Neural cell (in vitro differentiated cells): ENCODE data around the gene SPATA13. TPM values are rescaled to one million over a fixed set of nuclear protein-coding genes. Genes with fewer than 3 reads are reported as not detected.

Source experiments
- H2AFZ ChIP-seq: fragments of 200-600, 300-800 bp; sonication (generic), shearing (Covaris generic); 2 replicates; pipeline ENCODE4 v1.6.0; 2014; ENCODE audit warnings: low read depth, mild to moderate bottlenecking, antibody characterized with exemption, low read length, moderate library complexity
- H3F3A ChIP-seq: fragments of 200-600 bp; shearing (Covaris generic); 2 replicates; pipeline ENCODE4 v1.6.1; 2016; ENCODE audit warnings: mild to moderate bottlenecking, moderate library complexity, mixed read lengths, antibody characterized with exemption, low read length; ENCODE audit not compliant: insufficient read depth, poor library complexity, severe bottlenecking
- H3K27ac ChIP-seq: fragments of 200-600, 300-800 bp; sonication (generic), shearing (Covaris generic); 2 replicates; pipeline ENCODE4 v1.5.1; 2014; ENCODE audit warnings: mild to moderate bottlenecking, low read length, moderate library complexity
- H3K27me3 ChIP-seq: fragments of 300-800, 200-600 bp; sonication (generic), shearing (Covaris generic); 2 replicates; pipeline ENCODE4 v1.6.0; 2014; ENCODE audit warnings: mild to moderate bottlenecking, low read depth, low read length, moderate library complexity; ENCODE audit not compliant: insufficient read depth
- H3K36me3 ChIP-seq: fragments of 300-800, 200-600 bp; sonication (generic), shearing (Covaris generic); 2 replicates; pipeline ENCODE4 v1.5.1; 2014; ENCODE audit warnings: mild to moderate bottlenecking, antibody characterized with exemption, low read length, moderate library complexity; ENCODE audit not compliant: insufficient read depth
- H3K4me2 ChIP-seq: fragments of 300-800, 200-600 bp; sonication (generic), shearing (Covaris generic); 2 replicates; pipeline ENCODE4 v1.6.0; 2014; ENCODE audit warnings: mild to moderate bottlenecking, low read length
- H3K4me3 ChIP-seq: fragments of 300-800, 200-600 bp; sonication (generic), shearing (Covaris generic); 2 replicates; pipeline ENCODE4 v1.5.1; 2014; ENCODE audit warnings: mild to moderate bottlenecking, low read length, moderate library complexity
- H3K79me2 ChIP-seq: fragments of 200-600 bp; shearing (Covaris generic); replicated peaks from 2 replicates; pipeline ENCODE4 v1.6.0; 2014; ENCODE audit warnings: mild to moderate bottlenecking, low read length, moderate library complexity; ENCODE audit not compliant: insufficient read depth
- H3K9ac ChIP-seq: fragments of 300-800, 200-600 bp; sonication (generic), shearing (Covaris generic); 2 replicates; pipeline ENCODE4 v1.6.1; 2016; ENCODE audit warnings: mild to moderate bottlenecking, low read length, mixed read lengths
- H3K9me2 ChIP-seq: fragments of 200-600 bp; shearing (Covaris generic); 2 replicates; pipeline ENCODE4 v1.6.1; 2016; ENCODE audit warnings: mild to moderate bottlenecking, low read length, mixed read lengths; ENCODE audit not compliant: insufficient read depth
- H3K9me3 ChIP-seq: fragments of 200-600, 300-800 bp; sonication (generic), shearing (Covaris generic); 2 replicates; pipeline ENCODE4 v1.6.1; 2016; ENCODE audit warnings: mild to moderate bottlenecking, mixed run types, low read length, moderate library complexity, mixed read lengths
- H4K20me1 ChIP-seq: fragments of 200-600 bp; shearing (Covaris generic); 2 replicates; pipeline ENCODE4 v1.6.1; 2016; ENCODE audit warnings: mild to moderate bottlenecking, mixed run types; ENCODE audit not compliant: insufficient read depth
- EZH2 ChIP-seq: fragments of 200-600, 300-800 bp; shearing (Covaris generic), sonication (generic); IDR thresholded peaks from 2 replicates; pipeline ENCODE4 v1.6.1; 2014; ENCODE audit warnings: antibody characterized with exemption, low read length, borderline replicate concordance, mild to moderate bottlenecking; ENCODE audit not compliant: insufficient read depth, poor library complexity, severe bottlenecking
- MXI1 ChIP-seq: fragments of 450-650 bp; conservative IDR thresholded peaks from 2 replicates; pipeline ENCODE4 v1.6.1; 2014; ENCODE audit warnings: antibody characterized with exemption, mild to moderate bottlenecking; ENCODE audit not compliant: poor library complexity, severe bottlenecking
- REST ChIP-seq: IDR thresholded peaks from 2 replicates; pipeline ENCODE4 v1.6.1; 2012; ENCODE audit warnings: borderline replicate concordance
- SMC3 ChIP-seq: fragments of 450-650 bp; conservative IDR thresholded peaks from 2 replicates; pipeline ENCODE4 v1.6.1; 2014; ENCODE audit warnings: antibody characterized with exemption, mild to moderate bottlenecking, moderate library complexity; ENCODE audit not compliant: poor library complexity
- TAF1 ChIP-seq: IDR thresholded peaks from 2 replicates; pipeline ENCODE4 v1.6.1; 2012; ENCODE audit warnings: low read depth
- polyA plus RNA-seq: library from polyadenylated mRNA; depleted of rRNA; stranded (reverse); fragments of >200 nt; gene quantifications from 2 replicates; pipeline ENCODE4 v1.2.3, GENCODE V29; 2014
- TF ChIP-seq, protein P1 (sequence below): fragments of 450-650 bp; IDR thresholded peaks from 2 replicates; pipeline ENCODE4 v1.5.1; 2014; ENCODE audit warnings: antibody characterized with exemption, mild to moderate bottlenecking, moderate library complexity; ENCODE audit not compliant: poor library complexity, severe bottlenecking

The SPATA13 gene
- polyA plus RNA-seq, 1 donor from 2014 or later: 15.5 TPM

DNA sequence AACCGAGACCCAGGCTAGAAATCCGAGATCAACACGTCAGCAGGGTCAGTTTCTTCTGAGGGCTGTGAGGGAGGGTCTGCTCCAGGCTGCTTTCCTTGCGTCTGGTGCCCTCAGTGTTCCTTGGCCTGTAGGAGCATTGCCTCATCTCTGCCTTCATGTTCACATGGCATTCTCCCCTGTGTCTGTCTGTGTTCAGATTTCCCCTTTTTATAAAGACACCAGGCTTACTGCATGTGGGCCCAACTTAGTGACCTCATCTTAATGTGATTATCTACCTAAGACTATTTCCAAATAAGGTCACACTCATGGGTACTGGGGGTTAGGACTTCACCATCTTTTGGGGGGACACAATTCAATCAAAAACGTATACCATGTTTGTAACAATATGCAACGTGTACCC lies 91.6 kb downstream of the SPATA13 start:
- Histone ChIP-seq H3K27me3 (no peaks in the 10 kb centered on the region), H3F3A (no peaks in the 10 kb centered on the region), H3K9me3 (no peaks in the 10 kb centered on the region), H3K36me3 (no peaks in the 10 kb centered on the region), H3K4me2 (no peak overlapping the region), H3K9ac (no peak overlapping the region), H3K27ac (no peak overlapping the region), H2AFZ (no peak overlapping the region), H3K9me2 (no peaks in the 10 kb centered on the region), H4K20me1 (no peaks in the 10 kb centered on the region), H3K4me3 (no peak overlapping the region), H3K79me2 (no peaks in the 10 kb centered on the region)
- TF ChIP-seq TAF1: no peak
- TF ChIP-seq MXI1: no peak
- no peak for TF ChIP-seq EZH2
- no peak for TF ChIP-seq REST
- TF ChIP-seq SMC3: no peak

DNA sequence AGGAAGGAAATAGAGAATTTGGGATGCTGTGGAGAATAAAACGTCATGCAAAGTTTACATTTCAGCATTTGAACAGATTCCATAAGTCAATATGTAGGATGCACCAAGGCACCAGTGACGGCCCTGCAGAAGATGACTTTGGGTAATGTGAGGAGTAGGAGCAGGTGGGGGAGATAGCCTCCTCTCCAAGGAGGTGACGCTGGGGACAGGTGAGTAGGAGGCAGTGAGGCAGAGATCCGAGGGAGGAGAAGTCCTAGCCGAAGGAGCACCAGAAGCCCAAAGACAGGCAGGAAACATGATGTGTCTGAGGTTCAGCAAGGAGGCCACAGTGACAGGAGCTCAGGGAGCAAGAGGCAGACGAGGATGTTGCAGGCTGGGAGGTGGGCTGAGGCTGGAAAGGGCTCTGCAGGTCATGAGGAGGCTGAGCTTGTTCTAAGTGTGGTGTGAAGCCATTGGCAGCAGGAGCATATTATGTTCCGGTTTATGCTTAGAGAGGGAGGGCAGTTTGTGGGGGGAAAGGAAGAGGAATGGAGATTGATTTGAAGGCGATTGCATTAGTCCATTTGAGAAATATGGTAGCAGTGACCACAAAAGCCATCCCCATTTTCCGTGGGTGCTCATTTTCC lies 93.1 kb downstream of the SPATA13 start:
- Histone ChIP-seq H3K27ac (no peak overlapping the region), H3K27me3 (no peaks in the 10 kb centered on the region), H3F3A (no peaks in the 10 kb centered on the region), H3K9ac (no peak overlapping the region), H3K9me2 (no peaks in the 10 kb centered on the region), H3K36me3 (no peaks in the 10 kb centered on the region), H4K20me1 (no peaks in the 10 kb centered on the region), H3K9me3 (no peaks in the 10 kb centered on the region), H3K4me3 (no peak overlapping the region), H3K79me2 (no peaks in the 10 kb centered on the region), H3K4me2 (no peak overlapping the region), H2AFZ (no peak overlapping the region)
- TF ChIP-seq MXI1 (no peak), EZH2 (no peak), SMC3 (no peak)
- TF ChIP-seq, protein P1, sequence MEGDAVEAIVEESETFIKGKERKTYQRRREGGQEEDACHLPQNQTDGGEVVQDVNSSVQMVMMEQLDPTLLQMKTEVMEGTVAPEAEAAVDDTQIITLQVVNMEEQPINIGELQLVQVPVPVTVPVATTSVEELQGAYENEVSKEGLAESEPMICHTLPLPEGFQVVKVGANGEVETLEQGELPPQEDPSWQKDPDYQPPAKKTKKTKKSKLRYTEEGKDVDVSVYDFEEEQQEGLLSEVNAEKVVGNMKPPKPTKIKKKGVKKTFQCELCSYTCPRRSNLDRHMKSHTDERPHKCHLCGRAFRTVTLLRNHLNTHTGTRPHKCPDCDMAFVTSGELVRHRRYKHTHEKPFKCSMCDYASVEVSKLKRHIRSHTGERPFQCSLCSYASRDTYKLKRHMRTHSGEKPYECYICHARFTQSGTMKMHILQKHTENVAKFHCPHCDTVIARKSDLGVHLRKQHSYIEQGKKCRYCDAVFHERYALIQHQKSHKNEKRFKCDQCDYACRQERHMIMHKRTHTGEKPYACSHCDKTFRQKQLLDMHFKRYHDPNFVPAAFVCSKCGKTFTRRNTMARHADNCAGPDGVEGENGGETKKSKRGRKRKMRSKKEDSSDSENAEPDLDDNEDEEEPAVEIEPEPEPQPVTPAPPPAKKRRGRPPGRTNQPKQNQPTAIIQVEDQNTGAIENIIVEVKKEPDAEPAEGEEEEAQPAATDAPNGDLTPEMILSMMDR: no peak
